HepG2 (cell line): ENCODE results near the gene ZNF618. TPM values are rescaled to one million over a fixed set of nuclear protein-coding genes. Genes with fewer than 3 reads are reported as not detected.

Experiments
- CBFB ChIP-seq: sonication (generic); formaldehyde crosslinking; IDR thresholded peaks from 2 replicates; pipeline ENCODE4 v1.4.0; 2020; ENCODE audit warnings: missing genetic modification reagents
- DDIT3 ChIP-seq: sonication (generic); formaldehyde crosslinking; IDR thresholded peaks from 2 replicates; pipeline ENCODE4 v1.4.0; 2020; ENCODE audit warnings: mild to moderate bottlenecking, missing genetic modification reagents
- HNF1B ChIP-seq: sonication (generic); formaldehyde crosslinking; IDR thresholded peaks from 2 replicates; pipeline ENCODE4 v1.5.1; 2020; ENCODE audit warnings: mild to moderate bottlenecking, moderate library complexity, missing genetic modification reagents
- HNRNPH1 ChIP-seq: fragments of 200-400 bp; formaldehyde crosslinking; optimal IDR thresholded peaks from 2 replicates; pipeline ENCODE3; 2017; ENCODE audit warnings: mild to moderate bottlenecking, low read depth, low read length
- HOXA5 ChIP-seq: sonication (generic); formaldehyde crosslinking; IDR thresholded peaks from 2 replicates; pipeline ENCODE4 v1.4.0; 2020; ENCODE audit warnings: missing genetic modification reagents
- JUND ChIP-seq: sonication (generic); formaldehyde crosslinking; IDR thresholded peaks from 2 replicates; pipeline ENCODE4 v1.8.0; 2022; ENCODE audit warnings: mild to moderate bottlenecking, missing genetic modification reagents
- KLF13 ChIP-seq: sonication (generic); formaldehyde crosslinking; IDR thresholded peaks from 2 replicates; pipeline ENCODE4 v1.4.0; 2020; ENCODE audit warnings: mild to moderate bottlenecking, missing genetic modification reagents
- KLF15 ChIP-seq: sonication (generic); formaldehyde crosslinking; IDR thresholded peaks from 2 replicates; pipeline ENCODE4 v1.8.1; 2023; ENCODE audit warnings: borderline replicate concordance, mild to moderate bottlenecking, inconsistent platforms, missing genetic modification reagents, mixed read lengths
- NFE2L1 ChIP-seq: sonication (generic); formaldehyde crosslinking; IDR thresholded peaks from 2 replicates; pipeline ENCODE4 v1.4.0; 2020; ENCODE audit warnings: missing genetic modification reagents, mild to moderate bottlenecking, borderline replicate concordance
- NFIB ChIP-seq: sonication (generic); formaldehyde crosslinking; IDR thresholded peaks from 2 replicates; pipeline ENCODE4 v1.9.0; 2021; ENCODE audit warnings: missing genetic modification reagents, mild to moderate bottlenecking, borderline replicate concordance
- PPARG ChIP-seq: conservative IDR thresholded peaks from 2 replicates; pipeline ENCODE4 v1.6.1; 2016; ENCODE audit warnings: missing biosample characterization, missing genetic modification reagents
- SIX1 ChIP-seq: sonication (generic); formaldehyde crosslinking; IDR thresholded peaks from 2 replicates; pipeline ENCODE4 v1.4.0; 2020; ENCODE audit warnings: missing genetic modification reagents, borderline replicate concordance
- SMAD1 ChIP-seq: sonication (generic); formaldehyde crosslinking; IDR thresholded peaks from 2 replicates; pipeline ENCODE4 v1.4.0; 2020; ENCODE audit warnings: missing genetic modification reagents, low read depth, mild to moderate bottlenecking, borderline replicate concordance
- TARDBP ChIP-seq: sonication (generic); formaldehyde crosslinking; IDR thresholded peaks from 2 replicates; pipeline ENCODE4 v1.8.0; 2022; ENCODE audit warnings: mild to moderate bottlenecking, missing genetic modification reagents
- TBL1XR1 ChIP-seq: fragments of 150-350 bp; IDR thresholded peaks from 2 replicates; pipeline ENCODE4 v1.6.1; 2014; ENCODE audit warnings: borderline replicate concordance, low read length; ENCODE audit not compliant: partially characterized antibody
- TCF12 ChIP-seq, 2 experiments: fragments of 450-650 bp in 1 of 2; sonication (generic) in 1 of 2; formaldehyde crosslinking in 1 of 2; IDR thresholded peaks; 2 replicates each; pipeline versions ENCODE4 v1.6.1 to v1.8.0; 2017 to 2022; ENCODE audit warnings: antibody characterized with exemption in 1 of 2, mild to moderate bottlenecking in 1 of 2, missing genetic modification reagents in 1 of 2, moderate library complexity in 1 of 2
- ZBTB1 ChIP-seq: sonication (generic); formaldehyde crosslinking; IDR thresholded peaks from 2 replicates; pipeline ENCODE4 v1.4.0; 2020; ENCODE audit warnings: missing genetic modification reagents, borderline replicate concordance
- ZNF275 ChIP-seq: sonication (generic); formaldehyde crosslinking; IDR thresholded peaks from 2 replicates; pipeline ENCODE4 v1.8.0; 2022; ENCODE audit warnings: missing genetic modification reagents, mild to moderate bottlenecking, inconsistent platforms, borderline replicate concordance
- ZNF44 ChIP-seq: sonication (generic); formaldehyde crosslinking; IDR thresholded peaks from 2 replicates; pipeline ENCODE4 v1.5.1; 2020; ENCODE audit warnings: mild to moderate bottlenecking, missing genetic modification reagents
- ZNF510 ChIP-seq: sonication (generic); formaldehyde crosslinking; IDR thresholded peaks from 2 replicates; pipeline ENCODE4 v1.4.0; 2020; ENCODE audit warnings: low read depth, mild to moderate bottlenecking, missing genetic modification reagents
- ZNF513 ChIP-seq: sonication (generic); formaldehyde crosslinking; conservative IDR thresholded peaks from 2 replicates; pipeline ENCODE4 v1.5.0; 2020; ENCODE audit warnings: missing genetic modification reagents
- ZNF576 ChIP-seq: sonication (generic); formaldehyde crosslinking; IDR thresholded peaks from 2 replicates; pipeline ENCODE4 v1.4.0; 2020; ENCODE audit warnings: mild to moderate bottlenecking, missing genetic modification reagents
- ZNF713 ChIP-seq: sonication (generic); formaldehyde crosslinking; IDR thresholded peaks from 2 replicates; pipeline ENCODE4 v1.4.0; 2020; ENCODE audit warnings: mild to moderate bottlenecking, missing genetic modification reagents
- ZNF776 ChIP-seq: sonication (generic); formaldehyde crosslinking; IDR thresholded peaks from 2 replicates; pipeline ENCODE4 v1.4.0; 2020; ENCODE audit warnings: mild to moderate bottlenecking, missing genetic modification reagents
- ZNF816 ChIP-seq: sonication (generic); formaldehyde crosslinking; IDR thresholded peaks from 2 replicates; pipeline ENCODE4 v1.8.0; 2022; ENCODE audit warnings: missing genetic modification reagents, mild to moderate bottlenecking, borderline replicate concordance
- polyA plus RNA-seq, 8 experiments: library from polyadenylated mRNA; depleted of rRNA in 3 of 8; stranded (reverse) in 7 of 8; unstranded in 1 of 8; fragments of >200 nt; fragmentation: Illumina TruSeq in 4 of 8; extraction: Trizol in 4 of 8; gene quantifications; 2 replicates each; pipeline versions ENCODE4 v1.2.1 to v1.2.3, GENCODE V29; 2011 to 2016; ENCODE audit warnings: low read depth in 4 of 8, missing spikeins in 1 of 8, mixed read lengths in 1 of 8; ENCODE audit not compliant: insufficient read depth in 1 of 8
- total RNA-seq, 5 experiments: library from RNA; depleted of rRNA; stranded (reverse); fragments of >200 nt; fragmentation: Illumina TruSeq; extraction: Trizol; gene quantifications; 2 replicates each; pipeline ENCODE4 v1.2.3, GENCODE V29; 2016; ENCODE audit warnings: low read depth in 1 of 5

ZNF618 gene
- total and polyA plus RNA-seq, 2 of the 13 experiments (the other 11 are each of a cell fraction or from before 2014, with no cell fraction given), result 0.07 TPM

GRCh38 chr9:114082017-114082762 lies 206.1 kb downstream of the ZNF618 start (continued):
- TF ChIP-seq ZNF275 (CRISPR knock-in tag), result no peak
- TF ChIP-seq PPARG, result peak; percentile 52
- TF ChIP-seq ZNF576 (CRISPR knock-in tag), result no peak
- TF ChIP-seq DDIT3 (CRISPR knock-in tag), result no peak
- peak; percentile 52 for TF ChIP-seq HNRNPH1
- TF ChIP-seq HNF1B (CRISPR knock-in tag), result peak; percentile 39; the same call in 1 of the 2 replicates
- no peak for TF ChIP-seq ZNF44 (CRISPR knock-in tag)
- TF ChIP-seq ZNF816 (CRISPR knock-in tag), result no peak; the same call in 1 of the 2 replicates
- no peak for TF ChIP-seq ZNF713 (CRISPR knock-in tag)
- no peak for TF ChIP-seq SIX1
- peak; percentile 21; the same call in 1 of the 2 replicates for TF ChIP-seq SMAD1 (CRISPR knock-in tag)
- TF ChIP-seq ZNF510 (CRISPR knock-in tag), result peak; percentile 34; the same call in 1 of the 2 replicates
- no peak for TF ChIP-seq TBL1XR1
- TF ChIP-seq KLF13 (CRISPR knock-in tag), result no peak
- TF ChIP-seq CBFB (CRISPR knock-in tag), result peak; percentile 48
- TF ChIP-seq HOXA5 (CRISPR knock-in tag), result no peak
- TF ChIP-seq KLF15 (CRISPR knock-in tag), result no peak
- peak; percentile 74; the same call in 1 of the 2 replicates for TF ChIP-seq TARDBP (CRISPR knock-in tag)
- no peak for TF ChIP-seq NFE2L1 (CRISPR knock-in tag)
- no peak for TF ChIP-seq ZNF513 (CRISPR knock-in tag)
- TF ChIP-seq TCF12 (IDR thresholded peaks at IDR 0.05), result no peak
- no peak for TF ChIP-seq TCF12 (CRISPR knock-in tag; IDR thresholded peaks at IDR 0.05)
- TF ChIP-seq ZBTB1 (CRISPR knock-in tag), result no peak
- no peak for TF ChIP-seq NFIB (CRISPR knock-in tag)
- no peak for TF ChIP-seq ZNF776 (CRISPR knock-in tag)
- TF ChIP-seq JUND (CRISPR knock-in tag), result peak; percentile 71
